Lower lobe of right lung (tissue), 2 donors: ENCODE measurements around the gene ZNF124. TPM values are rescaled to one million over a fixed set of nuclear protein-coding genes. Genes with fewer than 3 reads are reported as not detected.

ENCODE experiments used
- ATAC-seq, 2 donors: fragments of 200-7000 bp; cut with Tn5 transposase; one replicate each; pipeline ENCODE4 v1.9.1; 2020 to 2022; ENCODE audit warnings: mild to moderate bottlenecking in 2 of 2, moderate library complexity in 2 of 2
- DNase-seq: peaks from one replicate; pipeline ENCODE4 v3.0.0-alpha.2; 2020
- H3K27ac ChIP-seq: fragments of 200-600 bp; one replicate; pipeline ENCODE4 v1.8.0; 2022
- H3K27me3 ChIP-seq: fragments of 200-600 bp; one replicate; pipeline ENCODE4 v1.8.0; 2022; ENCODE audit warnings: low read depth
- H3K36me3 ChIP-seq: fragments of 200-600 bp; one replicate; pipeline ENCODE4 v1.8.0; 2022; ENCODE audit warnings: mild to moderate bottlenecking
- H3K4me1 ChIP-seq: fragments of 200-600 bp; one replicate; pipeline ENCODE4 v1.8.0; 2022
- H3K4me3 ChIP-seq: fragments of 200-600 bp; one replicate; pipeline ENCODE4 v1.8.0; 2022; ENCODE audit warnings: mild to moderate bottlenecking
- H3K9me3 ChIP-seq: fragments of 200-600 bp; one replicate; pipeline ENCODE4 v1.8.0; 2022
- intact Hi-C: fragments of 100-400 bp; cut with DNase I; formaldehyde crosslinking; loops from one replicate; pipeline ENCODE4 v1.11.0; 2022
- total RNA-seq: library from RNA; stranded (reverse); fragmentation: NEBNext Ultra II Directional; extraction: Animal tissue kit (Norgen Biotek cat#: 25700); gene quantifications from one replicate; pipeline ENCODE4 v1.2.1, GENCODE V29; 2021
- TF ChIP-seq, protein P1 (sequence below): fragments of 200-600 bp; IDR thresholded peaks from one replicate; pipeline ENCODE4 v1.8.0; 2022; ENCODE audit warnings: antibody characterized with exemption, mild to moderate bottlenecking
- donor health status: DM: no; HTN: yes; CAD: no; lungs with severe emphysema.

The ZNF124 gene
- total RNA-seq, 1 donor from 2014 or later = 29.1 TPM

DNA sequence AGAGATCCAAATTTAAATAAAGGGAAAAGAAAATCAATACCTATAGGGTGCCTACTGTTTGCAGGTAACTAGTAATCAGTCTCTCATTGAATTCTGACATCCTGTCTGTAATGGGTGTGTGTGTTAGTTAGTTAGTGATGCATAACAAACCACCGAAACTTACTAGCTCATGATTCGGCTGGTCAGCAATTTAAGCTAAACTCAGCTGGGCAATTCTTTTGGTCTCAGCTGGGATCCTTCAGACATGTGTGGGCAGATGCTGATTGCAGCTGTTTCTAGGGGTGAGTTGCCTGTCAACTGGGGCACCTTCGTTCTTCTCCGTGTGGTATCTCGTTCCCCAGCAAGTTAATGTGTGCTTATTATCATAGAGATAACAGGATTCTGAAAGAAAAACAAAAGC is 40.2 kb upstream of the ZNF124 start:
- intact Hi-C loops = no loop called here
- no peaks in the 10 kb centered on the region for H3K36me3 ChIP-seq
- TF ChIP-seq, protein P1, sequence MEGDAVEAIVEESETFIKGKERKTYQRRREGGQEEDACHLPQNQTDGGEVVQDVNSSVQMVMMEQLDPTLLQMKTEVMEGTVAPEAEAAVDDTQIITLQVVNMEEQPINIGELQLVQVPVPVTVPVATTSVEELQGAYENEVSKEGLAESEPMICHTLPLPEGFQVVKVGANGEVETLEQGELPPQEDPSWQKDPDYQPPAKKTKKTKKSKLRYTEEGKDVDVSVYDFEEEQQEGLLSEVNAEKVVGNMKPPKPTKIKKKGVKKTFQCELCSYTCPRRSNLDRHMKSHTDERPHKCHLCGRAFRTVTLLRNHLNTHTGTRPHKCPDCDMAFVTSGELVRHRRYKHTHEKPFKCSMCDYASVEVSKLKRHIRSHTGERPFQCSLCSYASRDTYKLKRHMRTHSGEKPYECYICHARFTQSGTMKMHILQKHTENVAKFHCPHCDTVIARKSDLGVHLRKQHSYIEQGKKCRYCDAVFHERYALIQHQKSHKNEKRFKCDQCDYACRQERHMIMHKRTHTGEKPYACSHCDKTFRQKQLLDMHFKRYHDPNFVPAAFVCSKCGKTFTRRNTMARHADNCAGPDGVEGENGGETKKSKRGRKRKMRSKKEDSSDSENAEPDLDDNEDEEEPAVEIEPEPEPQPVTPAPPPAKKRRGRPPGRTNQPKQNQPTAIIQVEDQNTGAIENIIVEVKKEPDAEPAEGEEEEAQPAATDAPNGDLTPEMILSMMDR = no peak
- ATAC-seq (no peak), DNase-seq (no peak)
- no peak overlapping the region for H3K27ac ChIP-seq
- H3K4me1 ChIP-seq = peaks cover 35% of the 10 kb centered on the region
- no peak overlapping the region for H3K4me3 ChIP-seq
- H3K27me3 ChIP-seq = no peaks in the 10 kb centered on the region
- no peaks in the 10 kb centered on the region for H3K9me3 ChIP-seq

DNA sequence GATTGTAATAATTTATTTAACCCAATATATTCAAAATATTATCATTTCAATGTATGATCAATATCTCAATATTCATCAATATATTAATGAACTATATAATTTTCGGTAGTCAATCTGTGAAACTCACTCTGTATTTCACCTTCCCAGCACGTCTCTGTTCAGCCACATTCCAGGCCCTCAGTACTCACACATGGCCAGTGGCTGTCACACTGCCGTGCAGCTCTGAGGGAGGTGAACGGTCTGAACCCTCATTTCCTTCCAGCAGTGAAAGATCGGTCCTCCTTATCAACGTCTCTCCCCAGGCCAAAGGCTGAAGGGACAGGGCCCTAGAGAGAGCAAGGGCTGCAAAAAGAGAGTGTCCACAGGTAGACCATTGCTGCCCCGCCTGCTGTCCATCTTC is 39.5 kb upstream of the ZNF124 start:
- TF ChIP-seq, protein P1 = no peak
- intact Hi-C loops = no loop called here
- H3K4me3 ChIP-seq = peak overlapping the region; percentile 89
- H3K9me3 ChIP-seq = no peaks in the 10 kb centered on the region
- H3K27me3 ChIP-seq = no peaks in the 10 kb centered on the region
- DNase-seq = no peak
- no peaks in the 10 kb centered on the region for H3K36me3 ChIP-seq
- no peak for ATAC-seq
- H3K27ac ChIP-seq = peak overlapping the region; percentile 97
- peaks cover 35% of the 10 kb centered on the region for H3K4me1 ChIP-seq

DNA sequence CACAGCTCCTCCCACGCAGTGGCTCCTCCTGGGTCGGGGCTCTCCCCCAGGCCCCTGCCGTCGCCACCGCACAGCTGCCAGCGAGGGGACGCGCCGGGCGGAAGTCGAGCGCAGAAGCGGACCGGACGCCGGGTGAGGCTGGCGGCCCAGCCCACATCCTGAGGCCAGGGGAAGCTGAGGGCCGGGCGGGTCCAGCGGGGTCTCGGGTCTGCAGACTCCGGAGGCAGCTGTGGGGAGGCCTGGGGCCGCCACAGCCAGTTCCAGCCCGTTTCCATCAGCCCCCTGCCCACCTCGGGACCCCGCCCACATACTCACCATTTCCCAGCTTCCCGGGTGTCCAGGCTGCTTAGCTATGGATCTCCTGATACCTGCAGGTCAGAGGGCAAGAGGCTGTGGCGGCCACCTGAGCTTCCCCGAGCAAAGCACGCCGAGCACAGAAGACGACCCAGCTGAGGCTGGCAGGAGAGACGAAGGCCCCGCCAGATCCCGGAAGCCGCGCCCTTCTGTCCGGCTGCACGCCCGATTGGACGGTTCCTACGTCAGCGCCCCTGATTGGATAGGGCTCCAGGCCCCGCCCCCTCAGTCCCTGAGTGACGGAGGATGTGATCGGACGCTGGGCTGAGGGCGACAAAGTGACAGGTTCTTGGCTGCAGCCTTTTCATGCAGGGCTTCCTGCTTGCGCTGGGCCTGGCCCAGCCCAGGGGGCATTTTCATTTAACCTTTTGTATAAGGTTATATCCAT is 38.7 kb upstream of the ZNF124 start:
- H3K27ac ChIP-seq = peak overlapping the region; percentile 97
- peaks cover 35% of the 10 kb centered on the region for H3K4me1 ChIP-seq
- TF ChIP-seq, protein P1 = no peak
- H3K9me3 ChIP-seq = no peaks in the 10 kb centered on the region
- intact Hi-C loops = no loop called here
- DNase-seq (peak; percentile 99), ATAC-seq (peak; percentile 100)
- H3K27me3 ChIP-seq = no peaks in the 10 kb centered on the region
- H3K36me3 ChIP-seq = no peaks in the 10 kb centered on the region
- H3K4me3 ChIP-seq = peak overlapping the region; percentile 89

DNA sequence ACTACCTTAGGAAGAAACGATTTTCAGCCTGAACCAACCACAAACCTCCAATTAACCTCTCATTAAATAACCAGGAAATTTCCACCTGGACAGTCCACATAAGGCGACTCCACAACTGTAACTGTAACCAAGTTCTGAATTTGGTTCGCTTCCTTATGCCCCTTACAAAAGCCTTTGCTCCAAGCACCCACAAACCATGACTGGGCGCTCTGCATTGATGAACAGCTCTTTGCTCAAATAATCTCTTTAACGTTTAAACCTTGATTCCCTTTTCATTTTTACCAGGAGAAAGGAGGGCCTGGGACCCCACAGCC is 38.2 kb upstream of the ZNF124 start:
- TF ChIP-seq, protein P1 = no peak
- Histone ChIP-seq H3K27ac (peak overlapping the region; percentile 97), H3K36me3 (no peaks in the 10 kb centered on the region), H3K4me3 (peak overlapping the region; percentile 89), H3K27me3 (no peaks in the 10 kb centered on the region), H3K4me1 (peaks cover 35% of the 10 kb centered on the region), H3K9me3 (no peaks in the 10 kb centered on the region)
- intact Hi-C loops = no loop called here
- peak; percentile 3 to 32 for ATAC-seq
- no peak for DNase-seq

DNA sequence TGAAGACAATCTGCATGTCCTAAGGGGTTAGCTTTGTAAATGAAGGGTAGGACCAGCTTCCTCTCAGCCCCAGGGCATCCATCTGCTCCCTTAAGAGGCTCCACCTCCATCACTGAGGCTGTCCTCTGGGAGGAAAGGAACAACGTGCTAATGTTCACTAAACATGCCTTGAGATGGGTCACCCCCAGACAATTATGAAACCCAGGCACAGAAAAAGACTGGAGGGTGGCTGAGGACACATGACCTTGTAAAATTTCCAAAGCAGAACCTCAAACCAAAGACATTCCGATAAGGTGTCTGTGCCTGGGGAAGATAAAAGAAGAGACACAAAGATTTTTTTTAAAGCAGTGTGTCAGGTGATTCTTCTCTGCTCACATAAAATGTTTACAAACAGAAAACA is 37.6 kb upstream of the ZNF124 start:
- Histone ChIP-seq H3K4me3 (peak overlapping the region; percentile 89), H3K27ac (no peak overlapping the region), H3K36me3 (no peaks in the 10 kb centered on the region), H3K27me3 (no peaks in the 10 kb centered on the region), H3K4me1 (peaks cover 39% of the 10 kb centered on the region), H3K9me3 (no peaks in the 10 kb centered on the region)
- TF ChIP-seq, protein P1 = no peak
- ATAC-seq (no peak), DNase-seq (no peak)
- intact Hi-C loops = no loop called here
